Panc1 (cell line): ENCODE measurements around the gene DBT.

Experiments used
- POLR2AphosphoS5 ChIP-seq: IDR thresholded peaks from 2 replicates; pipeline ENCODE4 v1.6.1; 2012; ENCODE audit warnings: mild to moderate bottlenecking, low read depth, low read length, moderate library complexity
- TF ChIP-seq, protein P1 (sequence below): fragments of 450-650 bp; IDR thresholded peaks from 2 replicates; pipeline ENCODE4 v1.5.1; 2017; ENCODE audit warnings: mild to moderate bottlenecking

DNA sequence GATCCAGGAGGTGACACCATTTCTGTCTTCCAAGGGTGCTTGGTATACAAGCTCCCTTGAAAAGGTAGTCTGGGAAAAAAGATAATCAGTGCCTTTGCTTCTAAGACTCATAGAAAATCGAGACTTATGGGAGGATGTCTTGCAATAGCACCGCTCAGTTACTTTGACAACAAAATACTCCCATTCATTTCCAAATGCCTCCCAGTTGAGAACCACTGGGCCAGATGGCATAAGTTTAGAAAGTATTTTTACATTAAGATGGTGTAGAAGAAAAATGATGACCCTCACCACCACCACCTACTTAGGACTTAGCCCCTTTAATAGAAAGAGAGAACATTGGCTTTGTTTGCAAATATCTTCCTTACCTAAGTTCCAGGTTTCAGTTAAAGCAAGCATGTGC lies 112.0 kb downstream of the DBT start:
- TF ChIP-seq, protein P1, sequence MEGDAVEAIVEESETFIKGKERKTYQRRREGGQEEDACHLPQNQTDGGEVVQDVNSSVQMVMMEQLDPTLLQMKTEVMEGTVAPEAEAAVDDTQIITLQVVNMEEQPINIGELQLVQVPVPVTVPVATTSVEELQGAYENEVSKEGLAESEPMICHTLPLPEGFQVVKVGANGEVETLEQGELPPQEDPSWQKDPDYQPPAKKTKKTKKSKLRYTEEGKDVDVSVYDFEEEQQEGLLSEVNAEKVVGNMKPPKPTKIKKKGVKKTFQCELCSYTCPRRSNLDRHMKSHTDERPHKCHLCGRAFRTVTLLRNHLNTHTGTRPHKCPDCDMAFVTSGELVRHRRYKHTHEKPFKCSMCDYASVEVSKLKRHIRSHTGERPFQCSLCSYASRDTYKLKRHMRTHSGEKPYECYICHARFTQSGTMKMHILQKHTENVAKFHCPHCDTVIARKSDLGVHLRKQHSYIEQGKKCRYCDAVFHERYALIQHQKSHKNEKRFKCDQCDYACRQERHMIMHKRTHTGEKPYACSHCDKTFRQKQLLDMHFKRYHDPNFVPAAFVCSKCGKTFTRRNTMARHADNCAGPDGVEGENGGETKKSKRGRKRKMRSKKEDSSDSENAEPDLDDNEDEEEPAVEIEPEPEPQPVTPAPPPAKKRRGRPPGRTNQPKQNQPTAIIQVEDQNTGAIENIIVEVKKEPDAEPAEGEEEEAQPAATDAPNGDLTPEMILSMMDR: no peak
- TF ChIP-seq POLR2AphosphoS5: no peak
